GM18507 (cell line): ENCODE data around the gene DTNB.

Source experiments
- DNase-seq: peaks from one replicate; pipeline ENCODE4 v3.0.0; 2011; ENCODE audit warnings: low read depth; ENCODE audit not compliant: insufficient read length; ENCODE audit errors: extremely low spot score
- FAIRE-seq: peaks from 2 replicates; lab custom pipeline; 2011; peaks lifted over from hg19 to GRCh38; lab: Jason Lieb, UNC

Gene DTNB

DNA sequence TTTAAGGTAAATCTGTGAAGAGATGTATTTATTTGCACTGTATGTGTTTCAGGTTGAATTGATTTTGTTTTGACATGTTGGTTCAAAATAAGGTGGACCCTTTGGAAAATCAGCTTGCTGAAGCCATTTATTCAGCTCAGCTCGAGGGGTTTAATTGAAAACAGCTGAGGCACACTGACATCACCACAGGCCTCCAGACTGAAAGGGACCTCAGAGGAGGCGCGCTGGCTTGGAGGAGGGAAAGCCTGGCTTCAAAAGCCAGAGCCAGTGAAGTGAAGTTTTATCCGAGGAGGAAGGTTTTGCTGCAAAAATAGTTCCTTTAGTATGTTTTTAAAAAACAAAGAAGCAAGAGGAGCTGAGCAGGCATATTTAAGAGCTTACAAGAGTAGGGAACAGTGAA, 304.7 kb downstream of the DTNB start:
- DNase-seq, result no peak
- no peak for FAIRE-seq

DNA sequence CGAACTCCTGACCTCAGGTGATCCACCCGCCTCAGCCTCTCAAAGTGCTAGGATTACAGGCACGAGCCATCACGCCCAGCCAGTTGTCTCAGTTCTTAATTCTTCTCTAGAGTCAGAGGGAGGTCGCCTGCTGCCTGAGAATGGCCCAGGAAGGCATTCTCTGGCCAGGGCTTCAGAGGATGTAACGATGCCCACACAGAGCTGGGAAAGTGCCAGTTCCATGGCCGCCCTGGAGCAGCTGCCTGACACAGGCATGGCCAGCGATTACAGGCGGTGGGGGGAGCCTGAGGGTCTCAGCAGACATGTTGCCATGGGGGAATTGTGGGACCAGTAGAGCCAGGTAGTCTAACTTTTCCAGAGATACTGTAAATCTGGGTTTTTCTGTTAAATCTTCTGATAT, 306.1 kb downstream of the DTNB start:
- no peak for DNase-seq

DNA sequence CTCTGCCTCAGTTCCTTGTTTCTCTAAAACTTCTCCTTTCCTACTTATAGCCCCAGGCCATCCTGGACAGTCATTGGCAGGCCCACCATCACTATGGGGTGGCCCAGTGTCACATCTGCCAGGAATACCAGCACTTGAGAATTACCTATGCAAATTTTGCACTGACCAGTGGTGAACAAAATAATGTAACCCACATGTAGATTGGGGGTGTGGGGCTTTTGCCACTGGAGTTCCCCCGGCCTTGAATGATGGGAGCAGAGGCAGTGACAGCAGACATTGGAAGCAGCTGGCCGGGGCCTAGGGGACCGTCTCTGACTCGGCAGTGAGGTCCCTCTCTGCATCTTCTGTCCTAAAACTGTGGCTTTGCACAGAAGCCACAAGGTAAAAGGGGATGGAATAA, 306.7 kb downstream of the DTNB start:
- DNase-seq, result no peak
- FAIRE-seq, result no peak

More for the DNA sequence above, 306.1 kb downstream of the DTNB start:
- FAIRE-seq, result no peak

DNA sequence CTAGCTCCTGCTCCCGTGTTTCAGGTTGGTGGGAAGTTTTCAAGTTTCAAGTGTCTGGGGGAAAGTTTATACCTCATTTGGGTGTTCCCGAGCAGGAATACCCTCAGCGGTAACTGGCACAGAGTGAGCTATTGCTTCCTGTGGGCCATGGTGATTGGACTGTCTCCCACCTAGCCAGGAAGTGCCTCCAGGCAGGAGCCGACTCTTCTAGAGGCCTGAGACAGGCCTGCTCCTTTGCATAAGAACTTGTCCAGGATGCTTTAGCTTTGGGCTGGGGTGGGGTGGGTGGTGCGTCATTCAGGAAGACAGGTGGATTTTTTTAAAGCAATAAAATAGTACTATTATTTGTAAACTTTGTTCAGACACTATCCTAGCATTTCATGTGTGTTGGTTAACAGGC, 308.1 kb downstream of the DTNB start:
- FAIRE-seq, result no peak

DNA sequence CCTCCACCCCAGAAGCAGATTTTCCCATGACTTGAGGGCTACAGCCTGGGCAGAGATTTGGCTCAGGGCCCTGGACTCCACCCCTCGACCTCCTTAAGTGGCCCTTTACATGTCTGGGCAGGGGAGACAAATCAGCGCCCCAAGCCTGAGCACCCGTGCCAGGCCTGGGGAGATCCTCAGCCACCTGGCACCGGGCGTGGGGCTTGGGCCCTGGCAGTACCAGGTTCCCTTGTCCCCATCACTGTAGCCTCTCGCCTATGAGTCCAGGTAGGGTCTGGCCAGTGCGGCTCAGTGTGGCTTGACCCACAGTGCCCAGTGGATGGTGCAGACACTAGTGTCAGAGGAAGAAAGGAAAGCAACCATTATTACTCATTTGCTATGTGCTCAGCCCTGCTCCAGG, 309.6 kb downstream of the DTNB start:
- DNase-seq, result no peak

More for the DNA sequence above, 308.1 kb downstream of the DTNB start:
- DNase-seq, result no peak

DNA sequence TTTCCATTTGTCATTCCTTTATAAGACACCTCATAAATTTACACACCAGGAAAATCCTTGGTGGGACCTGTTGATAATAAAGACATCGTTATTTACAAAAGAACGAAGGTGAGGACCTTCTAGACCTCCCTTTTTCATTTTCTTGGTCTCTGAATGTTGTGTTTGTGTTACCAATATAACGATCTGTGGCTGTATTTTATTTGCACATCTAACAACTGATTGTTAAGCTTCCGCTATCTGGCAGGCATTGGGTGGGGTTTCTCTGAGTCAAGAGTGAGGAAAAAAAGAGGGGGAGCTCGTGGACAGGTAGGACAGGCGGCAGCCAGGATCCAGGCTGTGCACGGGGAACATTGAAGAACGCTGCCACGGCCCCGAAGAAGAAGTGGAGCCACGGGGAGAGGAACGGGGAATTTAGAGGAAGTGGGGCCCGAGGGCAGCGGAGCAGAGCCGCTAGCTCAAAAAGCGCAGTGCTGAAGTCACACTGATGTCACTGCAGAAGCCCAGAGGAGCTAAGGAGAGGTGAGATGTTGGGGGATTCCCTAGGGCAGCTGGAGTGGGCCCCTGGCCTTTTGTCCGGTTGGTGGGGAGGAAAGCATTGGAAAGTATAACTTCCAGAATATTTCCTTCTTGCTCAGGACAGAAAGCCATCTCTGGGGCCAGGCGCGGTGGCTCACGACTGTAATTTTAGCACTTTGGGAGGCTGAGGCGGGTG, 310.8 kb downstream of the DTNB start:
- DNase-seq (peak; percentile 77), FAIRE-seq (no peak)

More for the DNA sequence above, 309.6 kb downstream of the DTNB start:
- no peak for FAIRE-seq

DNA sequence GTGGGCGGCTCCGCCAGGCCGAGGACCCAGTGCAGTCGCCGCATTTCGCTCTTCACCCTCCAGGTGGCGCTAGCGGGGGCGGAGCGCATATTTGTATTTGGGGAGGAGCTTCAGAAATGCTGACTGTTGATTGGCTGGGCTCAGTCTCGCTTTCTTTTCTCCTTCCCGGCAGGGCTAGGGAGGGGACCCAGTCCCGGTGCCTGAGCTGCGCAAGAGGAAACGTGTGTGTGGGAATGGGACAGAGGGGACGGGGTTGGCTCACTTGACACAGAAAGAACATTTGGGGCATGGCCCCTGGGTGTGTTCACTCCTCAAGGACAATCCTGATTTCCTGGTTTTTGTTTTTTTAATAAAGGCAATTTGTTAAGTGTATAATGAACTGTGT, 311.3 kb downstream of the DTNB start:
- FAIRE-seq, result peak; percentile 100
- peak; percentile 86 for DNase-seq

DNA sequence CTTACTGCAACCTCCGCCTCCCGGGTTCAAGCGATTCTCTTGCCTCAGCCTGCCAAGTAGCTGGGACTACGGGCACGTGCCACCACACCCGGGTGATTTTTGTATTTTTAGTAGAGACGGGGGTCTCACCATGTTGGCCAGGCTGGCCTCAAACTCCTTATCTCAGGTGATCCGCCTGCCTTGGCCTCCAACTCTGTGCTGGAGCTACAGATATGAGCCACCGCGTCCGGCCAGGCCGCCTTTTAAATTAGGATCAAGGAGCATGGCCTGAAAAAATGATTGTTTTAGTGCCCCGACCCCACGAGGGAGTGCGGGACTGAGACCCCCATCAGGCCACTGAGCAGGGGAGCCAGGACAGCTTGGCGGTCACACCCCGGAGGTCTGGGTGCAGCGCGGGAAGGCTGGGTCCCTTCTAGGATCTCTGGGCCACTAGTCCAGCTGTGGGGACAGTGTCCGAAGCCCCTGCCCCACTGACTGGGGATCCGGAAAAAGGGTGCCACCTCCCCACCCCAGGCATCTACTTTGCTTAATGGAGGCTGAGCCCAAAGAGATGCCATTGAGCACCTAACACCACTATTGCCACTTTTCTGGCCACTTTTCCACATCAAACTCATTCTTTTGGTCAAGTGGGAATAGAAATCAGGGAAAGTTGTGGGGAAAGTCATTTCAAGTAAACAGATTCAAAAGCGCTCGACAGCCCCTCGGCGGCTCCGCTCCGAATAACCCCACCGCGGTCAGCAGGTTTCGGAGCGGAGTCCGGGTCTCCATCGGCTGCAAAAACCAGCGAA, 311.9 kb downstream of the DTNB start:
- FAIRE-seq (no peak), DNase-seq (no peak)

DNA sequence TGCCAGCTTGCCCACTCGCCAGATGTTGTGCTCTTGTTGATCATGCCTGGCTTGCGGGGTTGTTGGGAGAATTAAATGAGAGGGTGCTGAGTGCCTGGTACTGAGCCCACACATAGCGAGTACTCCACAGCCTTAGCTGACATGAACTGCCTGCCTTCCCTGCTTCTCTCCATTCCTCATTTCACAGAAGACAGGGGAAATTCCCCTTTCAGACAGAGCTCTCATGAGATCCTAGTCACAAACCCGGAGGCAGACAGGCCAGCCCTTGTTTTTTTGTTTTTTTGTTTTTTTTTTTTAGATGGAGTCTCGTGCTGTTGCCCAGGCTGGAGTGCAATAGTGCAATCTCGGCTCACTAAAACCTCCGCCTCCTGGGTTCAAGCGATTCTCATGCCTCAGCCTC, 314.5 kb downstream of the DTNB start:
- FAIRE-seq (no peak), DNase-seq (no peak)

DNA sequence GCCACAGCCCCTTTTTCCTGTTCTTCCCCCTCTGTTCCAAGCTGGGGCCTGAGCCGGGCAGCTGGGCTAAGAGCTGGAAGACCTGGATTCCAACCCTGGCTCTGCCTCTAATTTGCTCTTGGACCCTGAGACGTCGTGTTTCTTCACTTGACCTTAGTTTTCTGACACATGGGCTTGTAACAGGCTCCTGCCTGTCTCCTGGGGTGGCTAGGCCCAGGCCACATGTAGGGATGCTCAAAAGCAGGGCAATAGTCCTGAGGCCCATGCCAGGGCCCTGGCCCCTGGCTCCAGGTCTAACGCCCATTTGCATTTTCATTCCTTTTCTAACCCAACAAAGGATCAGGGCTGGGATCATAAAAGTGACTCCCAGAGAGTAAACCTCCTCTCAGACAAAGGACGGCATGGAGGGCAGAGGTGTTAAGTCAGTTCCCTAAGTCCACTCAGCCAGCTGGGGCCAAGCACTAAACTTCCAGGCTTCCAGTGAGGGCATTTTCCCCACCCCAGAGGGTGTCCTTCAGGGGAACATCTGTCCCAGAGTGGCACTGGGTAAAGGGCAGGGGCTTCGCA, 315.0 kb downstream of the DTNB start:
- DNase-seq (no peak), FAIRE-seq (no peak)

DNA sequence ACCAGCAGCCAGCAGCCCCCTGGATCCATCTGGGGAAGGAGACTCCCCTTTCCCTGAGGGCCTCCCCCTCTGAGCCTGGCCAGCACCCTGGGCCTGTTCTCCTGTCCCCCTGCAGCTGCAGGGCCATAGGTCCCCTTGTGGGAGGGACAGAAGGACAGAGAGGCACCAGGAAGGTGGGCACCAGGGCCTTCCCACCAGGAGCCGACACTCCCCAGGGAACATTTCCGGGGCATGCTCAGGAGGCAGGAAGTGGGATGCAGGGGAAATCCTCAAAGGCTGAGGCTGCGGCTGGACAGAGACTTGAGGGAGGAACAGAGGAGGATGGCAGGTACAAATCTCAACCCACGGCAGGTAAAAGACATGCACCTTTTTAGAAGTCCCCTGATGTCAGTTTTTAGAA, 317.3 kb downstream of the DTNB start:
- no peak for FAIRE-seq
- no peak for DNase-seq

DNA sequence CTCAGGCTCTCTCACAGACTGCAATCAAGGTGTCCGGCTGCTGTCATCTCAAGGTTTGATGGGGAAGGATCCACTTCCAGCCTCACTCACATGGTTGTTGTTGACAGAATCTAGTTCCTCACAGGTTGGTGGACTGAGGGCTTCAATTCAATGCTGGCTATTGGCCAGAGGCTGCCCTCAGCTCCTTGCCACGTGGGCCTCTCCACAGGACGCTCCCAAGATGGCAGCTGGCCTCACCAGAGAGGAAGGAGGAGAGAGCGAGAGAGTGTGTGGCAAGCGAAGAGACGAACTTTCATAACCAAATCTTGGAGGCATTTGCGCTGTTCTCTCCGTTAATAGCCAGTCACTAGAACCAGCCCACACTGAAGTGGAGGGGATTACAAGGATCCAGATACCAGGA, 318.1 kb downstream of the DTNB start:
- FAIRE-seq, result no peak
- DNase-seq, result no peak

DNA sequence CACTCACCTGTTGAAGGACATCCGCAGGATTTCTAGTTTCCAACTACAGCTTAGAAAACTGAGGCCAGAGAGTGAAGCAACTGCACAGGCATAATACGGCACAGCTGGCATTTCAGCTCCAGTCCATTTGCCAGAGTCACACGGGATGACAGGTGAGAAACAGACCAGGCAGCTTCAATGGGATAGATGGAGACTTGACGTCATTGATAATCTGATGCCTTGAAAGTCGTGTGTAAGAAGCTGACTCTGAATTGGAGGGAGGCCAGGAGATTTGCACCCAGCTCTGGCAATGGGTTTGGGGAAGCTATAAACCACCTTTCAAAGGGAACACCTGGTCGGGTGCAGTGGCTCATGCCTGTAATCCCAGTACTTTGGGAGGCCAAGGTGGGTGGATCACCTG, 319.3 kb downstream of the DTNB start:
- FAIRE-seq (no peak), DNase-seq (no peak)

DNA sequence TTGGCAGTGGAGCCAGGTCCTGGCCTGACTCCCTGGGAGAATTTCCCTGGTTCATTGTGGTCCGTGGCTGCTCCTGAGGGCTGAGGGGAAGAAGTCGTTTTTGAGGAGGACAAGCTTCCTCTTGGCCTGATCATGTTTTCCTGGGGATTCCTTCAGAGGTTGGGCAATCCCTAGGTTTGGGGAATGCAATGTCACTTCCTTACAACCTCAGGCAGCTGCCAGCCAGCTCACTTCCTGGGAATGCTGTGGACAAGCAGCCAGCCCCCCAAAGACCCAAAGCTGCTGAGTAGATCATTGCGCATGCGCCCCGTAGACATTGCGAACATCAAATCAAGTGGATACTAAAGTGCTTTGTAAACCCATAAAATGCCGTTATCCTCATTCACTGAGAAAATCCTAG, 324.0 kb downstream of the DTNB start:
- no peak for FAIRE-seq
- DNase-seq, result no peak

DNA sequence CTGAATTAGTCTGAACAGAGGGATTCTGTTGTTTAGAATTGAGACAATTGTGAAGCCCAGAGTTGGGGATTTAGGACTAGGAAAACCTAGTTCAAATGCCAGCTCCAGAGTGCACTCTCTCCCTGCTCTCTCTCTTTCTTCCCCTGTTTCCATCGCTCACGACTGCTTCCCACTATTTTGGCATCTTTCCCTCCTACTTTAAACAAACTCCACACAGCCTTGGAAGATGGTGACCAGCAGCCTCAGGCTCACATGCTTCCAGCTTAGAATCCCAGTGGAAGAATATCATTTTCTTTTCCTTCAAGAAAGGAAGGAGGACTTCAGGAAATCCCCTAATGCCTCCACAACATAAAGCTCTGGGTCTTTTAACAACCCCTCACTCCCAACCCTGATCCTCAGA, 325.5 kb downstream of the DTNB start:
- no peak for DNase-seq
- no peak for FAIRE-seq

DNA sequence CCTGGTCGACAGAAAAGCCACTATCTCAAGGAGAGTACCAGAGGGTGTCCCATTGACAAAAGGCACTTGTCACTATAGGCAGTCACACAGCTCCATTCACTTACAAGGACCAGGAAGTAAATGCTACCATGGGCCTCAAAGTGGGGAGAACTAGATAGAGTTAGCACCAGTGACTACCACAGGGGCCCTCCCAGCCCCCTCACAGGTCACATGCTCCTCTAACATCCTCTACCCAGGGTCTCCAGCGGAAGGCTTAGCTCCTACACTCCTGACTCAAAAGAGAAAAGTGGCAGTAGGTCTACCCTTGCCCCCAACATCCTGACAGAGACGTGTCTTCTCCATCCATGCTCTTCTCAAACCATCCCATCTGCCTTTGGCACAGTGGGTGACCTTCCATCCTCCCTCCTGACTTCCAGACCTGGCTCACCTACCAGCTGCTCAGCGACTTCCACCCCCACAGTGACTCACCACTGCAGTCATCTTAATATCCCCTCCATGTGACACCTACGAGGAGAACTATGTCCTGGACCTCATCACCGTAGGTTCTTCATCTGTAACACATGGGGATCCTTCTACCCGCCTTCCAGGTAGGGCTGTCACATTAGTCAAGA, 326.1 kb downstream of the DTNB start:
- FAIRE-seq, result no peak
- DNase-seq, result no peak

DNA sequence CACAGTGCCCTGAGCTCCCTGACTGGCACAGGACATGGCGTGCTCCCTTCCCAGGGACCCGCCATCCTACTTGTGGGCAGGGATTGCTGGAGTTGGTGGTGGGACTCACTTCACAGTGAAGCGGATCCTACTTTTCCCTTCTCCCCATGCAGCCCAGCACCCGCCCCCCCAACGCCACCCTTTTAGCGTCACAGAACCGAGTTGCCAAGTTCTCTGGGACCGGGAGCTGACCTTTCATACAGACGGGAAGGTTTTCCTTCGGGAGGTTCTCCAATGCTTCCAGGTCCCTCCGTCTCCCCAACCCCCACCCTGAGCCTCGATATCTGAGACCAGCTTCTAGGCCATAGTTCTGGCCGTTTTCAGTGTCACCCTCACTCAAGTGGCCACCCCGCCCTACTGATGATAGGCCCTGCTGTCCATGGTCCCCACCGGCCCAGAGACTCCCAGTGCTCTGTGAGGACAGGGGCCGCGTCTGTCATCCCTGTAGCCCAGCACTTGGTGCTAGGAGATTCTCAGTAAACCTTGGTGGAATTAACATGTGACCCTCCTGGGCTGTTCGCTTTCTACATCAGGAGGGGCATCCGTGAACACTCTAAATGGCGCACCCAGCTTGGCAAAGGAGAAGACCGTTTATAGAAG, 330.1 kb downstream of the DTNB start:
- FAIRE-seq, result no peak

DNA sequence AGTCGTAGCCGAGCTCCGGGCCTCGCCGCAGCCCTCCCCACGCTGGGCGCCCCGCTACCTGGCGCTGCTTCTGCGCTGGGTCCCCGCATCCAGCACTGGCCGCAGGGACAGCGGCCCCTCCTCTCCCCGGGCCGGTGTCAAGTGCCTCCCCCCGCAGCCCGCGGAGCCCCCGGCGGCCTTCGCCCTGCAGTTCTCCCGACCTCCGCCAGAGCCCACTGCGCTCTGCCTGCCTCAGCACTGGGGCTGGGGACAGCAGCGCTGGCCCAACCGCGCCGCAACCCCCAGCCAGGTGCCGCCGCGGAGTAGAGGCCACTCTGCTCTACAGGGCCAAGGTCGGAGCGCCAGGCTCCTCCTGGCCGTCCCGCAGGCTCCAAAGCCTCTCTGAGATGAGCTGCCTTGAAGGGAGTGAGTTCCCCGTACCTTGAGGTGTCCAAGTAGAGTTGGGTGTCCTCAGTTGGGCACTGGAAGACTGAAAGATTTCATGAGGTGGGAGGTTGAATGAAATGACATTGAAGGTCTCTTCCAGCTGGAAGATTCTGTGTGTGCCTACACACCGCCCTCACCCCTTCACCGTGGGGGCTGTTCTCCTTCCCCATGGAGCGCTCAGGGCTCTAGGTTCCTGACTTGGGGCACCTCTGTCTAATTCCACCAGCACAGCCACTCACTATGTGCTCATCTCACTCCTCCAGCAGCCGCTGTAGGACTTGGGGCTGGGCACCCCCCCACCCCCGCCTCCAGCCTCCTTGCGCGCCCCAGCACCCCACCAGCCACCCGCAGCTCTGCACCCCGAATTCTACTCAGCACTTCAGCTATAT, 330.8 kb downstream of the DTNB start:
- peak; percentile 84 for FAIRE-seq
- peak; percentile 89 for DNase-seq

More for the DNA sequence above, 330.1 kb downstream of the DTNB start:
- no peak for DNase-seq

DNA sequence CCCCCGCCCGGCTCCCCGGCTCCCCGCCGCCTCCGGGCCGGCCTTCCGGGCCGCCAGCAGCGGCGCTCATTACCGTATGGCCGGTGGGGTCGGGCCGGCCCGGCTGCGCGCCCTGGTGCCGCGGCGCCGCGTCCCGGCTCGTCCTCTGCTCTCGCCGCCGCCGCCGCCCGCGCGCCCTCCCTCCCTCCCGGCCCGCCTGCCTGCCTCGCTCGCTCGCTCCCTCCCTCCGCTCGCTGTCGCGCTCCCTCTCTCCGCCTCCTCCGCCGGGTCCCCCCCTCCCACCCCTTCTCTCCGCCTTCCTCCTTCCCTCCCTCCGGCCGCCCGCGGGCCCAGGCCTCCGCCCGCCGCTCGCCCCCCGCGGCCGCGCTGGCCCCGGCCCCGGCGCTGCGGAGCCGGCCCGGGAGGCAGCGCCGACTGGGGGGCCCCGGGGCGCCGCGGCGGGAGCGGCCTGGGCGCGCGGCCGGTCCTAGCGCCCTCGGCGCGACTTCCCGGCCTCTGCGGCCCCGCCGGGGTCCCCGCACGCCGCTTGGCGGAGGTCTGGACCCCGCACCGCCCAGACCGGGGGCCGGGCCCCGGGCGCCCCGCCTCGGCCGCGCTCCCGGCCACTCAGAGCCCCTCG, 331.5 kb downstream of the DTNB start, which contains the start of gene DNMT3A:
DNMT3A (minus strand) TSS at position 173 of the 619 bp plus-strand sequence. CDS start 27,941 bp downstream, outside the sequence.
- DNase-seq, result peak; percentile 49

More for the DNA sequence above, 331.5 kb downstream of the DTNB start, which contains the start of gene DNMT3A:
- FAIRE-seq, result no peak
